Measurements from ENCODE around the gene EXOC3L2. TPM values are rescaled to one million over a fixed set of nuclear protein-coding genes. Genes with fewer than 3 reads are reported as not detected.

Gene EXOC3L2
- polyA plus RNA-seq, 1 of the 3 experiments (the other 2 are of a cell fraction), result 0.02 TPM

- Histone ChIP-seq H3K27me3 (ENCODE audit: insufficient read depth) (no peaks in the 10 kb centered on the region), H4K20me1 (ENCODE audit: insufficient read depth) (no peaks in the 10 kb centered on the region), H3K4me3 (ENCODE audit: low read depth in 2 of 2, low read length in 1 of 2) (no peak overlapping the region), H3F3A (replicated peaks; ENCODE audit: insufficient read depth) (no peaks in the 10 kb centered on the region), H3K79me2 (ENCODE audit: insufficient read depth) (no peaks in the 10 kb centered on the region), H3K27ac (ENCODE audit: low read depth in 2 of 2, low read length in 1 of 2) (no peak overlapping the region), H3K4me2 (no peak overlapping the region), H3K9ac (no peak overlapping the region), H3K36me3 (replicated peaks in 1 of 2; ENCODE audit: control insufficient read depth in 1 of 2, insufficient read depth in 2 of 2, low read length in 1 of 2) (no peaks in the 10 kb centered on the region), H3K9me3 (no peaks in the 10 kb centered on the region), H3K9me2 (no peaks in the 10 kb centered on the region), H2AFZ (ENCODE audit: low read depth) (no peak overlapping the region), H3K4me1 (ENCODE audit: control insufficient read depth in 1 of 2, insufficient read depth in 2 of 2, low read depth in 1 of 2, low read length in 1 of 2) (no peaks in the 10 kb centered on the region)
- ChIA-PET CTCF (interaction anchor here (0.5 to 1.1 kb wide), 3 partner anchors 168 to 466 kb away, joined by 3 read pairs; no protein-coding TSS in a partner anchor), POLR2A (no interaction called here)
- 77% methylated on average over 19 of the region's 21 CpGs for WGBS (ENCODE audit: low lambda C conversion rate)
- TF ChIP-seq NFIC (IDR thresholded peaks at IDR 0.05; ENCODE audit: borderline replicate concordance), result no peak
- TF ChIP-seq MAX (IDR thresholded peaks at IDR 0.05; ENCODE audit: low read depth), result no peak
- TF ChIP-seq MXI1 (IDR thresholded peaks at IDR 0.05; ENCODE audit: low read depth, low read length), result no peak
- TF ChIP-seq NRF1 (IDR thresholded peaks at IDR 0.05; ENCODE audit: low read depth, low read length), result no peak
- TF ChIP-seq SIN3A (IDR thresholded peaks at IDR 0.05; ENCODE audit: borderline replicate concordance, low read depth, low read length), result no peak
- no peak for TF ChIP-seq JUND (IDR thresholded peaks at IDR 0.05)
- TF ChIP-seq ZBTB33 (IDR thresholded peaks at IDR 0.05; ENCODE audit: borderline replicate concordance, low read depth), result no peak
- TF ChIP-seq EP300 (IDR thresholded peaks at IDR 0.05; ENCODE audit: borderline replicate concordance in 1 of 2, low read depth in 1 of 2, low read length in 1 of 2), result no peak
- TF ChIP-seq GABPA (IDR thresholded peaks at IDR 0.05; ENCODE audit: low read depth), result no peak
- TF ChIP-seq REST (IDR thresholded peaks at IDR 0.05; ENCODE audit: low read depth, low read length), result no peak
- no peak for TF ChIP-seq MEF2A (IDR thresholded peaks at IDR 0.05; ENCODE audit: borderline replicate concordance, low read depth)
- no peak for TF ChIP-seq FOSL2 (IDR thresholded peaks at IDR 0.05; ENCODE audit: borderline replicate concordance, low read depth)
- no peak for TF ChIP-seq YY1 (IDR thresholded peaks at IDR 0.05; ENCODE audit: low read depth)
- no peak for TF ChIP-seq USF2 (IDR thresholded peaks at IDR 0.05; ENCODE audit: borderline replicate concordance, low read depth, low read length)
- TF ChIP-seq FOXM1 (IDR thresholded peaks at IDR 0.05; ENCODE audit: low read depth), result no peak
- TF ChIP-seq IRF3 (IDR thresholded peaks at IDR 0.05; ENCODE audit: low read depth, low read length), result no peak
- TF ChIP-seq CTCF (IDR thresholded peaks at IDR 0.05), result no peak
- no peak for TF ChIP-seq POLR2AphosphoS5 (IDR thresholded peaks at IDR 0.05; ENCODE audit: low read depth, low read length)
- DNase-seq, result no peak
These were observed 74.8 kb downstream of the EXOC3L2 start for GRCh38 chr19:45170146-45171106.
